BE2C (cell line): ENCODE data around the gene RBMS3.

Source experiments
- DNase-seq: peaks from one replicate; pipeline ENCODE4 v3.0.0-alpha.2; 2020
- H3K27me3 ChIP-seq: fragments of 250-450 bp; sonication (Bioruptor Pico); 2 replicates; pipeline ENCODE4 v1.5.1; 2020; ENCODE audit warnings: mild to moderate bottlenecking
- H3K36me3 ChIP-seq: fragments of 250-450 bp; sonication (Bioruptor Pico); 2 replicates; pipeline ENCODE4 v1.5.1; 2020; ENCODE audit warnings: mild to moderate bottlenecking
- H3K4me1 ChIP-seq: fragments of 250-450 bp; sonication (Bioruptor Pico); 2 replicates; pipeline ENCODE4 v1.5.1; 2020
- H3K4me3 ChIP-seq: 2 replicates; pipeline ENCODE4 v1.5.1; 2011; ENCODE audit warnings: low read depth, low read length
- H3K9me3 ChIP-seq: fragments of 250-450 bp; sonication (Bioruptor Pico); 2 replicates; pipeline ENCODE4 v1.5.1; 2020
- TF ChIP-seq, protein P1 (sequence below): IDR thresholded peaks from 2 replicates; pipeline ENCODE4 v1.5.1; 2012; ENCODE audit warnings: mild to moderate bottlenecking, low read depth, low read length

The RBMS3 gene

GRCh38 chr3:29716213-29716612 is 435.3 kb downstream of the RBMS3 start:
- TF ChIP-seq, protein P1, sequence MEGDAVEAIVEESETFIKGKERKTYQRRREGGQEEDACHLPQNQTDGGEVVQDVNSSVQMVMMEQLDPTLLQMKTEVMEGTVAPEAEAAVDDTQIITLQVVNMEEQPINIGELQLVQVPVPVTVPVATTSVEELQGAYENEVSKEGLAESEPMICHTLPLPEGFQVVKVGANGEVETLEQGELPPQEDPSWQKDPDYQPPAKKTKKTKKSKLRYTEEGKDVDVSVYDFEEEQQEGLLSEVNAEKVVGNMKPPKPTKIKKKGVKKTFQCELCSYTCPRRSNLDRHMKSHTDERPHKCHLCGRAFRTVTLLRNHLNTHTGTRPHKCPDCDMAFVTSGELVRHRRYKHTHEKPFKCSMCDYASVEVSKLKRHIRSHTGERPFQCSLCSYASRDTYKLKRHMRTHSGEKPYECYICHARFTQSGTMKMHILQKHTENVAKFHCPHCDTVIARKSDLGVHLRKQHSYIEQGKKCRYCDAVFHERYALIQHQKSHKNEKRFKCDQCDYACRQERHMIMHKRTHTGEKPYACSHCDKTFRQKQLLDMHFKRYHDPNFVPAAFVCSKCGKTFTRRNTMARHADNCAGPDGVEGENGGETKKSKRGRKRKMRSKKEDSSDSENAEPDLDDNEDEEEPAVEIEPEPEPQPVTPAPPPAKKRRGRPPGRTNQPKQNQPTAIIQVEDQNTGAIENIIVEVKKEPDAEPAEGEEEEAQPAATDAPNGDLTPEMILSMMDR = no peak
- Histone ChIP-seq H3K27me3 (no peaks in the 10 kb centered on the region), H3K9me3 (no peaks in the 10 kb centered on the region), H3K36me3 (no peaks in the 10 kb centered on the region), H3K4me3 (no peak overlapping the region), H3K4me1 (no peaks in the 10 kb centered on the region)
- no peak for DNase-seq

DNA sequence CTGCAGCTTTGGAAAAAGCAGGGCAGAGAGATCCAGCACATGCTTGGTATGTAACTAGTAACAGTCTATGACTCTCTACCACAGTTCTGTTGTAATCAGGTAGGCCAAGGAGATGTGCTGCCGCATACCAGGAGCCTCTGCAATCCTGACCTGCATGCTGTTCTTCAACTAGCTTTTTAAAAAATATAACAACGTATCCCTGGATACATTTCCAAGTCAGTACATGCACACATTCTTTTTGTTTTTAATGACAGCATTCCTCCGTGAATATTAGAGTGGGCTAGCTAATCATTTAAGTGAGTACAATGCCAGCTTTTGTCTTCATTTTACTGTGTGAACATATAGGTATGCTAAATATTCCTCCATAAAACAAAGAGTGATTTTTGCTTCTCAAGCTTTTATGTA is 437.8 kb downstream of the RBMS3 start:
- no peak overlapping the region for H3K4me3 ChIP-seq
- DNase-seq = no peak

DNA sequence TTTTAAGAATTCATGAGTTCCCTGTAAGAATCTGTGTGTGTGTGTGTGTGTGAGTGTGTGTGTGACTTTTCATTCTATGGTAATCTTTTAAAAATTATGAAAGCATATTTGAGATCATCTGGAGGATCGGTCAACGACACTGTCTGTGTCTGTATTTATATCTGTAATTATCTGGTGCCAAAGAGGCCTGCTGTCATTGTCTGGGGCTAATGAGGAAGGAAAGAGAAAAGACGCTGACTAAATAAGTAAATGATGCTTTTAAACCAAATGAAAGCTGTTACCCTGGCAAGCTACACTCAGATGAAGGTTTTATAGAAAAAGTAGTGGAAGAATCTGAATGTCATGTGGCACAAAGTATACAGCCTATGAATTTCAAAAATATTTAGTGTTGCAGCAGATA is 439.8 kb downstream of the RBMS3 start:
- H3K36me3 ChIP-seq = no peaks in the 10 kb centered on the region
- TF ChIP-seq, protein P1 = no peak
- DNase-seq = no peak
- H3K4me3 ChIP-seq = no peak overlapping the region
- no peaks in the 10 kb centered on the region for H3K4me1 ChIP-seq
- no peaks in the 10 kb centered on the region for H3K9me3 ChIP-seq
- no peaks in the 10 kb centered on the region for H3K27me3 ChIP-seq

More for the DNA sequence above, 437.8 kb downstream of the RBMS3 start:
- H3K9me3 ChIP-seq = no peaks in the 10 kb centered on the region
- no peaks in the 10 kb centered on the region for H3K4me1 ChIP-seq
- TF ChIP-seq, protein P1 = no peak
- no peaks in the 10 kb centered on the region for H3K27me3 ChIP-seq
- H3K36me3 ChIP-seq = no peaks in the 10 kb centered on the region

DNA sequence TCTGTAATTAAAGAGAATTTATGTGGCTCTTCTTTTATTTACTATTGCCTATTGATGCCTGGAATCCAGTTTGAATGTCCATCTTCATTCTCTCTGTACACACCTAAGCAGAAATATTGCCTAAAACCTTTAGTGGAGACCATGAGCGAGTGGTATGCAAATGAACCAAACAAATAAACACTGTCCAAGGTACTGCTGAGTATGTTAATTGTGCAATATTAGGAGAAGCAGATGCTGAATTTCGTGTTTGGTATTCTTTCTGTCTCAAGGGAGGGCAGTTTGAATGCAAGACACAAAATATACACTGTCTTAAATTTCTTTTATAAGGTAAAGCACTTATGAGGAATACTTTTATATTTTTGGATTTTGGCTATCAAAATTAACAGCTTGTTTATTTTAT is 440.9 kb downstream of the RBMS3 start:
- H3K4me1 ChIP-seq = no peaks in the 10 kb centered on the region
- no peaks in the 10 kb centered on the region for H3K27me3 ChIP-seq
- H3K9me3 ChIP-seq = no peaks in the 10 kb centered on the region
- DNase-seq = no peak
- H3K4me3 ChIP-seq = no peak overlapping the region
- TF ChIP-seq, protein P1 = no peak
- no peaks in the 10 kb centered on the region for H3K36me3 ChIP-seq

DNA sequence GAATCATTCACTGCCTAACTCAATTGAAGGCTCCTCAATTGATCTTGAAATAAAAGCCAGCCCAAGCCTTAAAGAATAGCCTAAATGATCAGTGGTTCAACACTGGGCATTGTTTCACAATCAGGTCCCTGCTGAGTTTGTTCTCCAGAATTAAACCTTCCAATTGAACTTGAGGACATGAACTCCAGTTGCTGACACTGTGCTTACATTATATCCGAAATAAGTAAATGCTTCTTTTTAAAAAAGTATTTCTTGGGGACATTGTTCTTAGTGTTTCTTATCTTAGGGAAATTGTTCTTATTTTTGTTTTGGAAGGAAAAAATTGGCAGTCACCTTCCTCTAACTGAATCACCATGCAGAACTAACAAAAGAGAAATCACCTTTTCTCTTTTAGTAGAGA is 450.2 kb downstream of the RBMS3 start:
- Histone ChIP-seq H3K4me1 (no peaks in the 10 kb centered on the region), H3K27me3 (no peaks in the 10 kb centered on the region), H3K36me3 (no peaks in the 10 kb centered on the region), H3K4me3 (no peak overlapping the region), H3K9me3 (no peaks in the 10 kb centered on the region)
- TF ChIP-seq, protein P1 = no peak
- DNase-seq = no peak

DNA sequence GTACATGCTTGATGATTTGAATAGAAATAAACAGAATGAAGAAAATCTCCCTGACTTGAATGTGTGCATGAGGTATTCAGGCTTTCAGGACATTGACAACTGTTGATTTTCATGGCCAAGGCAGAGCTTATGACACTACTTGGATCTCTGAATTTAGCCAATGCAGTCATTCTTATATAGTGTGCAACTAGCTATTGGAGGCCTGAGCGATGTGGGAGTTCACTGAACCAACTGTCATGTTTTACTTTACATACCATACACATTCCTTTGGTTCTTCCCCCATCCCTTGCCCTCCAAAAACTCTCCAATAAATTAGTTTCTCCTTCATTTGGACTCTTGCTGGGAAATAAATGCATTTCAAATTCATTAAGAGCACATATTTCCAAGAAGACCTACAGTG is 460.4 kb downstream of the RBMS3 start:
- no peaks in the 10 kb centered on the region for H3K4me1 ChIP-seq
- H3K36me3 ChIP-seq = no peaks in the 10 kb centered on the region
- no peak overlapping the region for H3K4me3 ChIP-seq
- TF ChIP-seq, protein P1 = no peak
- no peaks in the 10 kb centered on the region for H3K27me3 ChIP-seq
- no peak for DNase-seq
- H3K9me3 ChIP-seq = no peaks in the 10 kb centered on the region
